ENCODE results near the gene MAP2K4. TPM values are rescaled to one million over a fixed set of nuclear protein-coding genes. Genes with fewer than 3 reads are reported as not detected.

The MAP2K4 gene
- total RNA-seq, 1 donor from 2014 or later, result 62.0 TPM

DNA sequence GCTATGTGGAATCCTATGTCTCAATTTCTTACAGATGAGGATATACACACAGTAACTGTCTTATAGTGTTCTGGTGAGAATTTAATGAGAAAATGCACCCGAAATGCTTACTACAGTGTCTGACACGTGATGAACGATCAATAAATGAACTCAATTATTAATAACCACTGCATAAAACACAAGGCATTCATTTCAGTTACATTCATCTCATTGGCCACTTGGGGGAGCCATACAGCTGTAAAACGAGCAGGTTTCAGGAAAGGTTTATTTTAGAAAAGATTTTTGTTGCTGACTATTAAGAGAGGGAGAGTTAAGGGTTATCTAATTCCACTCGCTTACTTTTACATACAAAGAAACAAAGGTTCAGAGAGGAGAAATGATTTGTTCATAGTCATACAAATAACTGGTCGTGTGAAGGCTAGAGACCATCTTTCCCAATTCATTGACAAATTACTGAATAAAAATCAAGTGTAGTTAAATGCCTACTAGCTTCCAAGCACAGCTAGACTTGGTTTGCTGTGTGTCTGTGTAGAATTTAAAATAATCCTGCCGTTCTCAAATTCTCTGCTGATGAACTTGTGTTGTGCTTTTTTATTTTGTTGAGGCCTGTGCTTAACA, 160.1 kb downstream of the MAP2K4 start:
- Mint-ChIP-seq H3K4me3 (ENCODE audit: low read depth) (no peak overlapping the region), H3K27ac (no peak overlapping the region), H3K4me1 (ENCODE audit: low read depth) (no peaks in the 10 kb centered on the region), H3K36me3 (ENCODE audit: insufficient read depth) (no peaks in the 10 kb centered on the region), H3K9me3 (ENCODE audit: low read depth) (no peaks in the 10 kb centered on the region), H3K27me3 (no peaks in the 10 kb centered on the region)
- no peak for DNase-seq (ENCODE audit: low spot score, unreplicated experiment)
- TF ChIP-seq, protein P1, sequence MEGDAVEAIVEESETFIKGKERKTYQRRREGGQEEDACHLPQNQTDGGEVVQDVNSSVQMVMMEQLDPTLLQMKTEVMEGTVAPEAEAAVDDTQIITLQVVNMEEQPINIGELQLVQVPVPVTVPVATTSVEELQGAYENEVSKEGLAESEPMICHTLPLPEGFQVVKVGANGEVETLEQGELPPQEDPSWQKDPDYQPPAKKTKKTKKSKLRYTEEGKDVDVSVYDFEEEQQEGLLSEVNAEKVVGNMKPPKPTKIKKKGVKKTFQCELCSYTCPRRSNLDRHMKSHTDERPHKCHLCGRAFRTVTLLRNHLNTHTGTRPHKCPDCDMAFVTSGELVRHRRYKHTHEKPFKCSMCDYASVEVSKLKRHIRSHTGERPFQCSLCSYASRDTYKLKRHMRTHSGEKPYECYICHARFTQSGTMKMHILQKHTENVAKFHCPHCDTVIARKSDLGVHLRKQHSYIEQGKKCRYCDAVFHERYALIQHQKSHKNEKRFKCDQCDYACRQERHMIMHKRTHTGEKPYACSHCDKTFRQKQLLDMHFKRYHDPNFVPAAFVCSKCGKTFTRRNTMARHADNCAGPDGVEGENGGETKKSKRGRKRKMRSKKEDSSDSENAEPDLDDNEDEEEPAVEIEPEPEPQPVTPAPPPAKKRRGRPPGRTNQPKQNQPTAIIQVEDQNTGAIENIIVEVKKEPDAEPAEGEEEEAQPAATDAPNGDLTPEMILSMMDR (IDR thresholded peaks at IDR 0.05; ENCODE audit: unreplicated experiment), result peak; percentile 92

DNA sequence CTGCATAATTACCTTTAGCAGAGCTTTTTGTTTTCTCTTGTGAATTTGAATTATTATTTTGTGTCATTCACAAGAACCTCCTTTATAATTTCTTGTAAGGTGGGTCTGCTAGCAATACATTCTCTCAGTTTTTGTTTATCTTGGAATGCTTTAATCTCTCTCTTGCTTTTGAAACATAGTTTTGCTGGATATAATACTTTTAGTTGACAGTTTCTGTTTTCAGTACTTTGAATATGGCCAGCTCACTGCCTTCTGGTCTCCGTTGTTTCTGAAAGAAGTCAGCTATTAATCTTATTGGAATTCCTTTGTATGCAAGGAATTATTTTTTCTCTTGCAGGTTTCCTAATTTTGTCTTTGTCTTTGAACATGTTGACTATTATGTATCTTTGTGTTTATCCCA, 167.0 kb downstream of the MAP2K4 start:
- H3K4me3 Mint-ChIP-seq (ENCODE audit: low read depth), result no peak overlapping the region
- DNase-seq (ENCODE audit: low spot score, unreplicated experiment), result no peak
- TF ChIP-seq, protein P1 (IDR thresholded peaks at IDR 0.05; ENCODE audit: unreplicated experiment), result no peak
- H3K27me3 Mint-ChIP-seq, result no peaks in the 10 kb centered on the region
- peaks cover 26% of the 10 kb centered on the region for H3K9me3 Mint-ChIP-seq (ENCODE audit: low read depth)
- H3K4me1 Mint-ChIP-seq (ENCODE audit: low read depth), result no peaks in the 10 kb centered on the region
- H3K27ac Mint-ChIP-seq, result no peak overlapping the region
- H3K36me3 Mint-ChIP-seq (ENCODE audit: insufficient read depth), result peaks cover 1% of the 10 kb centered on the region

DNA sequence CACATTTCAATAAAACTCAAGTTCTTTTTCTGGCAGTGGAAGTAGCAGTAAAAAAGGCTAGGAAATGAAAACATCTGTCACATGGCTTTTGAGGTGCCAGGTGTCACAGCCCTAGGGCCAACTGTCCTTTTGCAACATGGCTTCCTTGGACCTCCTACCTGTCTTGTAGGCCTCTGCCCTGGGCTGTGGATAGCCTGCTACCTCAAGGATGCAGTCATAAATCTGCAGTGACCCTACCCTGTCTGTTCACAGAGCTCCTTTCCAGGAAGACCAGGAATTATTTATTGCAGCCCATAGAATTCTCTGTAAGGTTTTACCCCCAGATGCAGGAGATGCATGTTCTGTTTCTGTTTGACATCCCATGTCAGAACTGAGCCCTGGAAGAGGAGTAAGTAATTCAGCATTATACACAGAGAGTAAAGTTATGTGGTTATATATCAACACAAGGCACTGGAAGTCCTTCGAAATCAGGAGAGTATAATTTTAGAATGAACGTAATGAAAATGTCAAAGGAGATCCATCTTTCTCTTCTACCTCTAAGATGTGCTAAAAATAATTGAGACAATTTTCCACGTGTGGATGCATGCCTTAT, 172.6 kb downstream of the MAP2K4 start:
- Mint-ChIP-seq H3K36me3 (ENCODE audit: insufficient read depth) (no peaks in the 10 kb centered on the region), H3K27me3 (no peaks in the 10 kb centered on the region), H3K27ac (no peak overlapping the region), H3K9me3 (ENCODE audit: low read depth) (peaks cover 15% of the 10 kb centered on the region), H3K4me3 (ENCODE audit: low read depth) (no peak overlapping the region), H3K4me1 (ENCODE audit: low read depth) (no peaks in the 10 kb centered on the region)
- TF ChIP-seq, protein P1 (IDR thresholded peaks at IDR 0.05; ENCODE audit: unreplicated experiment), result no peak
- DNase-seq (ENCODE audit: low spot score, unreplicated experiment), result no peak

Small RNA genes lying within 50 kb of the gene (microRNA-seq; reads per million reads assigned to microRNA genes)
- 10,046 reads per million, percentile 93 among the genes with 10 or more reads in this experiment for gene MIR744 (ENCODE audit: borderline number of aligned reads, unreplicated experiment)

Other genes with a start within 250 kb of the MAP2K4 start
- gene ZNF18, start 23.4 kb upstream of the MAP2K4 start, total RNA-seq, result 5.9 and 7.8 TPM in 2 replicates